Activated naive CD4-positive, alpha-beta T cell treated with anti-CD3 and anti-CD28 coated beads, Interleukin-2, amount 50 U/mL, for 72 hours (primary cell): ENCODE results near the gene TRABD2A. TPM values are rescaled to one million over a fixed set of nuclear protein-coding genes. Genes with fewer than 3 reads are reported as not detected.
"Not testable (repeated sequence)": the region's sequence is repeated elsewhere in the genome, so short reads cannot be mapped to it uniquely, and the experiment has no call there.

ENCODE experiments used
- ATAC-seq, 2 donors: fragments of 150-1000 bp; cut with Tn5 transposase; 2 replicates each; pipeline ENCODE4 v1.10.0; 2021; ENCODE audit warnings: mild to moderate bottlenecking in 2 of 2, moderate library complexity in 2 of 2
- DNase-seq, 2 donors: peaks; one replicate each; pipeline ENCODE4 v3.0.0; 2021 to 2022; ENCODE audit warnings: low spot score in 2 of 2
- H3K27ac Mint-ChIP-seq, 2 donors: one replicate each; pipeline ENCODE4 v1.8.0; 2022; ENCODE audit warnings: mild to moderate bottlenecking in 2 of 2, mixed read lengths in 2 of 2
- H3K36me3 Mint-ChIP-seq, 2 donors: one replicate each; pipeline ENCODE4 v1.8.0; 2022; ENCODE audit warnings: mixed read lengths in 2 of 2
- H3K9me3 Mint-ChIP-seq, 2 donors: one replicate each; pipeline ENCODE4 v1.8.0; 2022; ENCODE audit warnings: mixed read lengths in 2 of 2
- total RNA-seq, 2 donors: library from RNA; stranded (reverse); gene quantifications; one replicate each; pipeline ENCODE4 v1.2.3, GENCODE V29; 2022

TRABD2A gene
- total RNA-seq, 2 donors from 2014 or later: 53.6 to 59.9 TPM

DNA sequence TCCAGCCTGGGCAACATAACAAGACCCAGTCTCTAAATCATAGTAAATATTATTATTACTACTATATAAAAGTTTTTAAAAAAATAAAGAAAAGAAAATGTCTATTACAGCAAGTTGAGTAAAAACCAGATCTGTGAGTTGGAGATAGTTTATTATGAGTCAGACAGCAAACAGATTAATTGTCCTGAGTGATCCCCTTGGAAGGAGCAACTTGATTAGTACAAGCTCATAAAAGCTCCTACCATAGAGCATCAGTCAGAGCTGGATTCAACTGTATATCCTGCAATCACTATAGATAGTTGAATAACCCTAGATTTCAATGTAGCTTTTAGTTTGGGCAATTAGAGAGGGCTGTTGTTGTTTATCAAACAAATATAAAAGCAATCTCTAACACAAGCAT is 84.1 kb downstream of the TRABD2A start:
- Mint-ChIP-seq H3K36me3 (peaks cover 0 to 6% of the 10 kb centered on the region in 2 donors), H3K9me3 (peaks cover 12 to 17% of the 10 kb centered on the region in 2 donors), H3K27ac (no peak overlapping the region)
- no peak for DNase-seq
- ATAC-seq: no peak

DNA sequence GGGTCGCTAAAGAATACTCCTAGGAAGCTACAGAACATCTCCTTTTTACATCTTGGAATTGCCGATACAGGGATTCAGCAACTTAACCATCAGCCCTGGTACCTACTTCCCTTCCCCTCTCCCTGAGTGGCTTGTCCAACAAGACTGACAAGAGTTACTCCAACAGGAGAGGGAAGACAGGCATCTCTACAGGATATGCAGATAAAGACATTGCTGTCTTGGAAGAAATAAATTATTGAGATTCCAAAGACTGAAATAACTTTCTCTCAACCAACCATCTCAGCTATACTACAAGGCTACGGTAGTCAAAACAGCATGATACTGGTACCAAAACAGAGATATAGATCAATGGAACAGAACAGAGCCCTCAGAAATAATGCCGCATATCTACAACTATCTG is 87.2 kb downstream of the TRABD2A start:
- peaks cover 4 to 6% of the 10 kb centered on the region in 2 donors for H3K36me3 Mint-ChIP-seq
- H3K27ac Mint-ChIP-seq: no peak overlapping the region
- ATAC-seq: no peak

DNA sequence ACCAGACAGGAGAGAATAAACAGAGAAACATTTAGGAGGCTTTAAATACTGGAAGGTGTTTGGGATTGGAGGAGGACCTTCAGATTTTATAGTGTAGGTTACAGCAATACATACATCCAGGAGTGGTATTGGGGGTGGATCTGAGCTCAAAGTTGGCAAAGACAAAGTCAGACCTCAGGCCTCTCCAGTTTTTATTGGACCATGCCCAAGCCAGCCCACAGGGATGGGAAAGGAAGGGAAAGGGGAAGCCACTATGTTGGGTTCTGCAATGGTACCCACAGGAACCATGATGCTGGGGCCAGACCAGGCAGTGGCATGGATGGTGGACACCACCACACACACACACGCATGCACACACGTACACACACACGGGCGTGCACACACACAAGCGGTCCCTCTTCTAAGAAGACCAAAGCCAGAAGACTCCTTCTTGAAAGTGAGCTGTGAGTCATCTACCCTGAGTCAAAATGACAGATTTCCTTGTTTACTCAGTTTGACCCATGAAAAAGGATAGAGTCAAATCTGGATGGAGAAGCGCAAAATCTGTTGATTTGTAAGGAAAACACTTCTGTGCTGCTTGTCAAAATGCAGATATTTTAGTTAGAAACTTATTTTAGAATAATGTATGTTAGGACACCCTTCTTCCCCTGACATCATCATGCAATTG is 87.9 kb downstream of the TRABD2A start:
- H3K27ac Mint-ChIP-seq: no peak overlapping the region
- H3K9me3 Mint-ChIP-seq: peaks cover 12 to 18% of the 10 kb centered on the region in 2 donors
- peaks cover 6 to 9% of the 10 kb centered on the region in 2 donors for H3K36me3 Mint-ChIP-seq
- ATAC-seq (peak; percentile 33 to 73), DNase-seq (no peak)

More for the DNA sequence above, 87.2 kb downstream of the TRABD2A start:
- no peak for DNase-seq
- peaks cover 12 to 18% of the 10 kb centered on the region in 2 donors for H3K9me3 Mint-ChIP-seq

DNA sequence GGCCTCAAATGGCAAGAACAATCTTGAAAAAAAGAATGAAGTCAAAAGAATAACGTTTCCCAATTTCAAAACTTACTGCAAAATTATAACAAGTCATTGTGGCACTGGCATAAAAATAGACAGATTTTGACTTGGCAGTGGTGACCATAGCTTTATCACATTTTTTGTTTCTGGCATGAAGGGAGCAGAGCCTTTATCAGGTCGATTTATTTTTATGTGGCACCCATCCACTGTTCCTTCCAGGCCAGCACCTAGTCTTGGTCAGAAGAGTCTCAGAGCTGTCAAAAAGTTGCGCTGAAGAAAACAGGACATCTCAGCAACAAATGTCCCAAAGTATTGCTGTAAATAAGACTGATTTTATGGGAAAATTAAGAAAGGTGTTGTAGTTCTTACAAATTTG is 92.4 kb downstream of the TRABD2A start:
- DNase-seq (no peak), ATAC-seq (no peak)
- peaks cover 9 to 12% of the 10 kb centered on the region in 2 donors for H3K36me3 Mint-ChIP-seq
- no peak overlapping the region for H3K27ac Mint-ChIP-seq
- H3K9me3 Mint-ChIP-seq: peaks cover 12 to 22% of the 10 kb centered on the region in 2 donors

DNA sequence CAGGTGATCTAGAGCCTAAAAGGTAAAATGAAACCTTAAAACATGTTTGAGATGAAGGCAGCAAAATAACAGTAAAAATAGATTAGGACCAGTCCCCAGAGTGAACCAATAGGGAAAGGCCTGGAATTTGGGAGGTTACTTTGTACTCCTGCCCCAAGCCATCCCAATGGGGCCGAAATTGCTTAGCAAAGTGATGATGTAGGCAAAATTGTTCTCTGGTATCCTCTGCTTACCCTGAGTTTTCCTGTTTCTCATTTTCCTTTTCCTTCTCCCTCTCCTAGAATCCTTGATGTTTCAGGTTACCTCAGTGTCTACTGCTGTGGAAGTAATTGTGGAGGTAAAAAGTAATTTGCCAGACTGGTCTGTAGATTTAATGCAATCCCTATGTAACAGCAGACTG is 92.9 kb downstream of the TRABD2A start:
- Mint-ChIP-seq H3K9me3 (peaks cover 9 to 19% of the 10 kb centered on the region in 2 donors), H3K36me3 (peaks cover 9 to 12% of the 10 kb centered on the region in 2 donors), H3K27ac (no peak overlapping the region)
- DNase-seq: no peak
- no peak for ATAC-seq

DNA sequence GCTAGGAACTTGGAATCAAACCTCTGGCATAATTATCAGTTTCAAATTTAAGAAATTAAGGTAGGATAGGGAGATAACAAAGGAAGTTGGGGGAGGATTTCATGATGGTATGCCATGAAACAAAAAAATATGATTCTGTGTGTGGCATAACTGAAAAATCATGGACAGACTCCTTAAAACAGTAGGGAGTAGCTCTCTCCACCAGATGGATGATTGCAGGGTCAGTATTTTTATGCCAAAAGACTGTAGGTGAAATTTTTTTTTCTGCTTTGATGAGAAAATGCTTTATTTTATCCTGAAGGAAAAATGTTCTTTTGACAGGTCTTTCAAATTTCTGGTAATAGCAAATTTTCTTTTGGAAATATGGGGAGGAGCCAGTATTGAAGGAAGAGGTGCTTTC is 94.3 kb downstream of the TRABD2A start:
- Mint-ChIP-seq H3K36me3 (peaks cover 6 to 9% of the 10 kb centered on the region in 2 donors), H3K9me3 (peaks cover 4 to 9% of the 10 kb centered on the region in 2 donors), H3K27ac (no peak overlapping the region)
- DNase-seq: no peak
- ATAC-seq: no peak

DNA sequence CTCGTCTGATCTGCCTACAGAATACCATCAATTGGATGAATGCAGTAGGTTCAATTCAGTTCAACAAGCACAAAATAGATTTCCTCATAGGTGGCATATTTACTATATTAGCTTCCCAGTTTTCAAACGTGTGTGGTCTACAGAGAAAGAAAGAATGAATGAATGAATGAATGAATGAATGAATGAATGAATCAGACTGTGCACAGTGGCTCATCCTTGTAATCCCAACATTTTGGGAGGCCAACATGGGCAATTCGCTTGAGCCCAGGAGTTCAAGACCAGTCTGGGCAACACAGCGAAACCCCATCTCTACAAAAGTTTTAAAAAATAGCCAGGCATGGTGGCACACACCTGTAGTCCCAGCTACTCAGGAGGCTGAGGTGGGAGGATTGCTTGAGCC is 94.9 kb downstream of the TRABD2A start:
- H3K27ac Mint-ChIP-seq: no peak overlapping the region
- ATAC-seq (no peak), DNase-seq (no peak)
- H3K36me3 Mint-ChIP-seq: peaks cover 9 to 11% of the 10 kb centered on the region in 2 donors
- H3K9me3 Mint-ChIP-seq: peaks cover 4 to 14% of the 10 kb centered on the region in 2 donors

DNA sequence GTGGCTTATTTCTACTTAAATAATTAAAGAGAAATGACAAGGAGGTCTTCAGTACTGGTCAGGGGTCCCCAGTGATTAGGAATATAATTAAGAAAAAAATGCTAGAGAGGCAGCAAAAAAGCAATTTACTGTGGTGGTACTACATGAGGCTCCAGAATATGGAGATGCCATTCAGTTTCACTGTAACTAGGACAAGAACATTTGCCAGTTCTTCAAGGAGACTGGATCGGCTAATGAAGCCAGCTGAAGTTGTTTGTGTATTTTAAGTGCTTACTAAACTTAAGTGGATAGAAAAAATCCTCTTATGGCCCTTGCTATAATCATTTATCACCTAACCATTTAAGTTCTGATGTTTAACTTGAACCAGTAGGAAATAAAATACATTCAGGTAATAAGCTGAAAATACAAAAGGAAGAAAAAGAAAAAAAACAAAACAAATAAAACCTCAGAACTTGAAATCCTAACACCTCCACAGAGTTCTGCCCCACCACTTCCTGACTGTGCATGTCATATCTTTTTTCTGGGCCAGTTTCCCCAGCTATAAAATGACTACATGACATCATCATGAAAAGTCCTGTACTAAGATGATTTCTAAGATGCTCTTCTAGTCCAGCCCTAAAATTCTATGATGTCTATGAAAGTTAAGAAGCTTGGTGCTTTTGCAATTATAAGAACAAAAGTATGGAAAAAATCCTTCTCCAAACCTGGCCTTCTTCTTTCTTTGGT is 98.0 kb downstream of the TRABD2A start:
- Mint-ChIP-seq H3K27ac (peak overlapping the region in 1 of 2 donors; percentile 54), H3K9me3 (peaks cover 13 to 22% of the 10 kb centered on the region in 2 donors), H3K36me3 (peaks cover 0 to 35% of the 10 kb centered on the region in 2 donors)
- ATAC-seq: peak; percentile 66 to 70
- no peak for DNase-seq

DNA sequence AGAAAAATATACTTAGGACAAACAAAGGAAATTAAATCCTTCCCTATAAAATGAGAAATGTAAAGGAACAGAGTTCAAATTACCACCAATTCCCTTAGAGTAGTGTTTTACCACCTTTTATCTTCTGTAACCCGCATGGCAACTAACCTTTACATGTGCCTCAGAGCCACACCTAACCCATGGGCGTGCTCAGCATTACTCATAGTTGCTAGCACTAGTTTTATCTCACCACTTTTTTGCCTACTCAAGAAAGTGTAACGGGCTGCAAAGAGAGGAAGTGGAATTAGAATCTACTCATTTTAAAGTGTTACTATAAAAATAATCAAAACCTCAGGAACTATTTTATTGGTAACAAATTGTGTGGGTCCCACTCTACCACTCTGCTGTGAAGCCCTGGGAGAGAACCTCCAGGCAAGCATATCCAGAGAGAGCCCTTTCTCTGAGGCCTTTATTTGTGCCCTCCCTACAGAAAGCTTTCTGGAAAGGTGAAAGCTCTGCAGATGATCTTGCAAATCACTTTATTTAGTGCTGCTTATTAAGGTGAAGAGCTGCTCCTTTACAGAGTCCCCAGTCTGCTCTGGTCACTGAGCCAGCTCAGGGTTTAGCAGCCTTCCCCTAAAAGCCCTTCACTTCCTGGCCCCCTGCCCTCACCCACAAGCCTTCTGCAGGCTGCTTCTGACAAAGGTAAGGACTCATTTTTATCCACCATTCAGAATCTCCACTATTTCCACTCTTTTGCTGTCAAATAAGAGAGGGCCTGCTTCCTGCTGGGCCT is 98.8 kb downstream of the TRABD2A start:
- peak overlapping the region; percentile 45 to 54 for H3K27ac Mint-ChIP-seq
- peak in 1 of 2 donors; percentile 27 for DNase-seq
- H3K36me3 Mint-ChIP-seq: peaks cover 0 to 40% of the 10 kb centered on the region in 2 donors
- ATAC-seq: peak; percentile 95 to 98
- H3K9me3 Mint-ChIP-seq: peaks cover 19 to 26% of the 10 kb centered on the region in 2 donors

DNA sequence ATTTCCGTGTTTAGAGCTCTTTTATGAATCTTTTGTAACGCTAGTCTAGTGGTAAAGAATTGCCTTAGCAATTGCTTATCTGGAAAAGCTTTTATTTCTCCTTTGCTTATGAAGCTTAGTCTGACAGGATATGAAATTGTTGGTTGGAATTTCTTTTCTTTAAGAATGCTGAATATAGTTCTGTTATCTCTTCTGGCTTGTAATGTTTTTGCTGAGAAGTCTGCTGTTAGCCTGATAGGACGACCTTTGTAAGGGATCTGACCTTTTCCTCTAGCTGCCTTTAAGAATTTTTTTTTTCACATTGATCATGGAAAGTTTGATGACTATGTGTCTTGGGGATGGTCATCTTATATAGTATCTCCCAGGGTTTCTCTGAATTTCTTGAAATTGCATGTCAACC is 101.1 kb downstream of the TRABD2A start:
- DNase-seq (no peak), ATAC-seq (peak in 1 of 2 donors; percentile 23)
- H3K36me3 Mint-ChIP-seq: peaks cover 0 to 53% of the 10 kb centered on the region in 2 donors
- H3K9me3 Mint-ChIP-seq: peaks cover 22 to 36% of the 10 kb centered on the region in 2 donors
- H3K27ac Mint-ChIP-seq: peak overlapping the region in 1 of 2 donors; percentile 46

DNA sequence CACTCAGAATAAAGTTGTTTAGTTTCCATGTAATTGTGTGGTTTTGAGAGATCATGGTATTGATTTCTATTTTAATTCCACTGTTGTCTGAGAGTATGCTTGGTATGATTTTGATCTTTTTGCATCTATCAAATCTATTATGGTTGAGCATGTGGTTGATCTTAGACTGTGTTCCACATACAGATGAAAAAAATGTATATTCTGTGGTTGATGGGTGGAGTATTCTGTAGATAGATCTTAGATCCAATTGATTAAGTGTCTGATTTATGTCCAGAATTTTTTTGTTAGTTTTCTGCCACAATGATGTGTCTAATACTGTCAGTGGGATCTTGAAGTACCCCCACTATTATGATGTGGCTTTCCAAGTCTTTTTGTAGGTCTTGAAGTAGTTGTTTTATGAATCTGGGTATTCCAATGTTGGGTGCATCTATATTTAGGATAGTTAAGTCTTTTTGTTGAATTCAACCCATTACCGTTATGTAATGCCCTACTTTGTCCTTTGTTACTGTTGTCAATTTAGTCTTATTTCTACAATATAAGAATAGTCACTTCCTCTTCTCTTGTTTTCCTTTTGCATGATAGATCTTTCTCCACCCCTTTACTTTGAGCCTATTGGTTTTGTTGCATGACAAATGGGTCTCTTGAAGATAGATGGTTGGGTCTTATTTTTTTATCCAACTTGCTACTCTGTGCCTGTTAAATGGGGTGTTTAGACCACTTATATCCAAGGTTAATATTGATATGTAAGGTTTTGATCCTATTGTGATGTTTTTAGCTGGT is 101.8 kb downstream of the TRABD2A start:
- H3K9me3 Mint-ChIP-seq: peaks cover 25 to 39% of the 10 kb centered on the region in 2 donors
- H3K36me3 Mint-ChIP-seq: peaks cover 4 to 58% of the 10 kb centered on the region in 2 donors
- no peak for ATAC-seq
- DNase-seq: no peak
- H3K27ac Mint-ChIP-seq: peak overlapping the region in 1 of 2 donors; percentile 46

DNA sequence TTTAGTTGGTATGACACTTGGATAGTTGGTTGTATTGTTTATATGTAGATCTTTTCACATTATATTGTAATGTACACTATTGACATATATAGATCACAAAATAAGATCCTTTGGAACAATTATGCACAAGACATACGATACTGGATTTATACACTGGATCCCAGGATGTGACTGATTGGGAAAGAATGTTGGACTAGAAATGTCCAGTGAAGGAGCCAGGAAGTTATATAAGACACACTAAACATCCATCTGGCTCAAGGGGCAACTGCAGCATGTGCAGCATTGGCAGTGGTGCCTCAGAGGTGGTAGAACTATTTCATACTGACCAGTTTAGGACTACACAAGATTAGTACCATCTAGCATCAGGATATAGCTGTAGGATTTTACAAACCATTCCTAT is 104.9 kb downstream of the TRABD2A start:
- no peak for DNase-seq
- no peak overlapping the region for H3K27ac Mint-ChIP-seq
- peaks cover 36 to 38% of the 10 kb centered on the region in 2 donors for H3K9me3 Mint-ChIP-seq

DNA sequence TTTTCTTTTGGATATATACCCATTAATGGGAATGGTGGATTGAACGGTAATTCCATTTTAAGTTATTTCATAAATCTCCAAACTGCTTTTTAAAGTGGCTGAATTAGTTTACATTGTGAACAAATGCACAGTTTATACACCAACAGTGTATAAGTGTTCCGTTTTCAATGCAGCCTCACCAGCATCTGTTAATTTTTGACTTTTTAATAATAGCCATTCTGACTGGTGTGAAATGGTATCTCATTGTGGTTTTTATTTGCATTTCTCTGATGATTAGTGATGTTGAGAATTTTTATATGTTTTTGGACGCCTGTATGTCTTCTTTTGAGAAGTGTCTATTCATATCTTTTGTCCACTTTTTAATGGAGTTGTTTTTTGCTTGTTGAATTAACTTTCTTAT is 107.3 kb downstream of the TRABD2A start:
- ATAC-seq, DNase-seq, H3K27ac Mint-ChIP-seq: not testable (repeated sequence)
- peaks cover 32 to 42% of the 10 kb centered on the region in 2 donors for H3K9me3 Mint-ChIP-seq
- H3K36me3 Mint-ChIP-seq: peaks cover 30 to 58% of the 10 kb centered on the region in 2 donors

More for the DNA sequence above, 104.9 kb downstream of the TRABD2A start:
- no peak for ATAC-seq
- peaks cover 20 to 62% of the 10 kb centered on the region in 2 donors for H3K36me3 Mint-ChIP-seq
